Stimulated activated CD8-positive, alpha-beta memory T cell treated with anti-CD3 and anti-CD28 coated beads, Interleukin-12 subunit alpha, Interleukin-12 subunit beta, amount 100 ng/mL, for 24 hours (primary cell): ENCODE measurements around the gene RFX4.

Experiments
- DNase-seq: peaks from one replicate; pipeline ENCODE4 v3.0.0-alpha.2; 2020; ENCODE audit errors: extremely low read depth

Gene RFX4

DNA sequence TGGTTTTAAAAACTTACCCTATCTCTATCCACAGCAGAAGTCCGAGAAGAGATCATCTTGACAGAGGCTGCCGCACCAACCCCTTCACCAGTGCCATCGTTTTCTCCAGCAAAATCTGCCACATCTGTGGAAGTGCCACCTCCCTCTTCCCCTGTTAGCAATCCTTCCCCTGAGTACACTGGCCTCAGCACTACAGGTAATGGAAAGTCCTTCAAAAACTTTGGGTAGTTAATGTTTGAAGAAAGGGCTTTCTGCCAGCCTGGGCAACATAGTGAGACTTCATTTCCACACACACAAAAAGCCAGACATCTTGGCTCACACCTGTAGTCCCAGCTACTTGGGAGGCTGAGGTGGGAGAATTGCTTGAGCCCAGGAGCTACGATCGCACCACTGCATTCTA lies 150.1 kb downstream of the RFX4 start:
- no peak for DNase-seq

DNA sequence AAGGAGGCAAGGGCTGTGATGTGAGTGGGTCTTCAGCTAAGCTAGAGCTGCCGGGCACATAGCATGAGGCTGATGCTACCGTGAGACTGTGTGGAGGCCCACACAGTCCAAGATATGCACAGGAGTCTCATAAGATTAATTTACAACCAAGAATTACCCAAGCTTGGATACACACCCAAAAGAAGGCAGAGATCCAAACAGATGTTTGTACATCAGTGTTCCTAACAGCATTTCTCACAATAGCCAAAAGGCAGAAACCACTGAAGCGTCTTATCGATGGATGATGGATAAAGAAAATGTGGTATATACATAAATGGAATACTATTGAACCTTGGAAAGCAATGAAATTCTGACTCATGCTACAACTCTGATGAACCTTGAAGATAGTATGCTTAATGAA lies 150.9 kb downstream of the RFX4 start:
- no peak for DNase-seq

DNA sequence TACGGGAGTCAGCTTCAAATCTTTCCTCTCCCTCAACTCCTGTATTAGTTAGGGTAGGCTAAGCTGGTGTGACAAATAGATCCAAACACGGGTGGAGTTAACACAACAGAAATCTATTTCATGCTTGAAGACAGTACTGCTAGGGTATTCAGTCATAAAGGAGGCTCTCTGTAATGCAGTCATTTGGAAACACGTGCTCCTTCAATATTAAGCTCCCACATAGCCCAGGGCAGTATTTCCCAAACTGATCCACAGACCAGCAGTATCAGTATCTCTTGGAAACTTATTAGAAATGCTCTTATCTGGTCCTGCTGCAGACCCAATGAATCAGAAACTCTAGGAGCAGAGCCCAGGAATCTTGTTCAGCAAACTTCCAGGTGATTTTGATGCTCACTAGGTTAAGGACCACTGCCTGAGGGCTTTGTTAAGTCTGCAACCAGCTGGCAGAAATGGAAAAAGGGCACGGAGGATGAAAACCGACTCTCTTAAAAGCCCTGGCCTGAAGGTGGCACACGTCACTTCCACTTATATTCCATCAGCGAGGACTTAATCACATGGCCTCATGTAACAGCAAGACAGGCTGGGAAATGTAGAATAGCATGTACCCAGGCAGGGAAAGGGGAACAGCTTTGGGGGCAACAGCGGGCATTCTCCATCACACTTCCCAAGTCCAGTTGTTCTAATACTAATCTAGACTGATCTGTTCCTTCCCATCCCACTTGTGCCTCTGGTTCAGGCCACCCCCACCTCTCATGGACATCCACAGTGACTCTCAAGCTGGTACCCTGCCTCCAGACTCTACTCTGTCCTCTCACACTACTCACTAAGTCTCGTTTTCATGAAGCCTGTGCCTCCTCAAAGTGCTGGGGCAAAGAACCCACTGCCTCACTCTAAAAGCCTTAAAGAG lies 153.5 kb downstream of the RFX4 start:
- DNase-seq = no peak

DNA sequence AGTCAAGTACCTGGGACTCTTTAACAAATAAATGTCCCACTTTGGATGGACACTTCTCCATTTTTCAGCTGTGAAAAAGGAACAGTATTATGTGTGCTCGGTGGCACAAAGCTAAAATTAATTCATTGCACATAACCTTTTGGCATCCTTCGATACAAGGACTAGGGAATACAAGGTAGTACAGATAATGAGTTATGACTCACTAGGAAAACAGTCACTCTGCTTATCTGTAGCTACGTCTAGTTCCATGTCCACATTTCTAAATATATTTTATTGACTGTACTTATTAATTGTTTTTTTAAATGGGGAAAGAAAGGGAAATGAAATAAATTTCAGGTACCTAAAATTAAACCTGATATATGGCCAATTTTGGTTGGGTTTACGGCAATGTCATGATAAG lies 156.5 kb downstream of the RFX4 start:
- no peak for DNase-seq

DNA sequence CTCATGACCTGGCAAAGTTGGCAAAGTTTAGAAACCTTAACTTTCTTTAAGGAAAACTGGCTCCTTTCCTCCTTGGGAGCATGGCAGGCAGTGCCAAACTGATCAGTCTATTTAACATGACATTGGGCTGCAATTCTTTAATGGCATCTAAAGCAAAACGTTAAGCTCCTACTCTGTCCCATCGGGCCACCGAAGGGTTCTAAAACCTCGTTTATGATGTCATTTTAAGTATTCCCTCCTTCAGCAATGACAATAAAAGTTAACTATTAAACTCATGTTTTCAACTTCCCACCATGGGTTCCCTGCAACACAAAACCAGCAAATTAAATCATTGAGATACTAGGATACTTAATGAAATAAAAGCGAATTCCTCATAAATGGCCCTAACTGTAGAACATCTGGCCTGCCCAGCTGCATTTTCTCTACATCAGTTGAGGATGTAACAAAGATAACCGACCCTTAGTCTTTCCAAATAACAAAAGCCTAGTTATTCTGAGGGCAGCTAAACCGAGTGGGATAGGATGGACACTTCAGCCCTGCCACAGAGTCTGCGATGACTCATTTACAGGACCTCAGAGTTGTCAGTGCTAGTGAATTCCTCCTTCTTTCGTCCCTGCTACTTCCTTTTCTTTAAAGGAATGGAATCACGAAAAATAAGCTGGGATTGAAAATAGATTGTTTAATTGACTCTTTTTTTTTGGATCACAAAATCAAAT lies 157.2 kb downstream of the RFX4 start:
- no peak for DNase-seq

DNA sequence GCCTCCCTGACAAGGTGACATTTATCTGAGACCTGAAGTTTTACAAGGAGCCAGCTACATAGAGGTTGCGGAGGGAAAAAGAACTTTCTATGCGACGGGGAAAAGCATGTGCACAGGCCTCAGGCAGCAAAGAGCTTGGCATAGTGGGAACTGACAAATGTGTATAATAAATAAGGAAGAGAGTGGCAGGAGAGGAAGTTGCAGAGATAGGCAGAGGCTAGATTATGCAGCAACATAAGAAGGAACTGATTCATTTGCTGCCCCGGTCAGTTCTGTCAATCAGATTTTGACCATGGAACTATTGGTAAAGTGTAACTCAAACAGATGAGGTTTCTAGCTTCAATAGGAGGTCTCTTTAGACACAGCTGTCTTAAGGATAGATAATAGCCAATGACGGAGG lies 158.0 kb downstream of the RFX4 start:
- no peak for DNase-seq

DNA sequence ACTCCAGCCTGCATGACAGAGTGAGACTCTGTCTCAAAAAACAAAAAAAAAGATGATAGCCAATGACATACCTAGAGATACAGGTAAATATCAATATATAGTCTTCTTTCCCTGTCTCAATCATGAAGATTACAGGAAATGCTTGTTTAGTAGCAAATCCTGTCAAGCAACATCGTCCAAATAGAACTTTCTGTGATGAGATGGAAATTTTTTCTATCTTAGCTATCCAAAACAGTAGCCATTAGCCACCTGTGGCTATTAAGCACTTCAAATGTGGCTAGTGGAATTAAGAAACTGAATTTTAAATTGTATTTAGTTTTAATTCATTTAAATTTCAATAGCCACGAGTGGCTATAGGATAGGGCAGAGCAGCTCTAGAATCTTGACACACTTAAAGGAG lies 158.4 kb downstream of the RFX4 start:
- no peak for DNase-seq

DNA sequence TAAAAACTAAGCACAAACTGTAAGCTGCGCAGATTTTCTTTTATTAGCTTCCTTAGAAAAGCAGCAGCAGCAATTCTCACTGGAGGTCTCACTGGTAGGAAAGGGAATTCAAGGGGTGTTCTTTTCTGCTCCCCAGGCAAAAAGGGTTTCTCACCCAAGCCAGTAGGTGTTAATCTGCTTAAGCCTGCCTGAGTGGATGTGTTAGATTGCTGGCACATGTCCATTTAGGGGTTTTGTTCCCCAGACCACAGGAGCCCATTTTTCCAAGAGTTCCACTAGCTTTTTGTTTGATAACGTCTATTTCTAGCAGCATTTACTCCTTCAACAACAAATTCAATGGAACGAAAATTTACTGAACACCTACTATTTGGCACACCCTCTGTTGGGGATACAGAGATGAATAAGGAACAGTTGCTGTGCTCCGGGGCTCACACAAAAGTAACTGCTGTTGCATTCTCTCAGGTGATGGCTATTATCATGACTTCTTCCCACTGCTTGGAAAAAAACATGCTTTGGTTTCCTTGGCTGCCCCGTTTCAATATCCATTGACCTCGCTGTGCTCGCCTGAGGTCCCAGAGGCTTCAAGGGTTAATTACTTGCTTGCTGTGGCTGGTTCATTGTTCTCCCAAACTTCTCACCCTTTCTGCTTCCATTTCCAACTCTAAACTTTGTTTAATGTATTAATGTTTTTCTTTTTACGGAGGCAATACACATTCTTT lies 160.6 kb downstream of the RFX4 start:
- DNase-seq = no peak

DNA sequence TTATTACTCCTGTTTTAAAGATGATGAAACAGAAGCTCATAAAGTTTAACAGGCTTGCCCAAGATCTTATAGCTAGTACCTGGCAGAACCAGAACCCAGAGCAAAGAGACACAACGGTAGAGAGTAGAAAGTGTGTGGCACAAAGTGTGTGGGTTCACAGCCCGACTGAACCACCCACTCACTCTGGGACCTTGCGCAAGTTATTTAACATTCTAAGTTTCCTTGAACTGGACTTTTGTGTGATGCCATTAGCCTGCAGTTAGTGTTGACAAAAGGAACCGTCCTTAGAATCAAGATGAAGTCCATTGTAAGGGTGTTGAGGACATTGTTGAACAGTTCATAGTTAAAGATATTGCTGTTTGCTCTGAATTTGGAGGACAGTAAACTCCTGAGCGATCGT lies 161.8 kb downstream of the RFX4 start:
- DNase-seq = no peak

DNA sequence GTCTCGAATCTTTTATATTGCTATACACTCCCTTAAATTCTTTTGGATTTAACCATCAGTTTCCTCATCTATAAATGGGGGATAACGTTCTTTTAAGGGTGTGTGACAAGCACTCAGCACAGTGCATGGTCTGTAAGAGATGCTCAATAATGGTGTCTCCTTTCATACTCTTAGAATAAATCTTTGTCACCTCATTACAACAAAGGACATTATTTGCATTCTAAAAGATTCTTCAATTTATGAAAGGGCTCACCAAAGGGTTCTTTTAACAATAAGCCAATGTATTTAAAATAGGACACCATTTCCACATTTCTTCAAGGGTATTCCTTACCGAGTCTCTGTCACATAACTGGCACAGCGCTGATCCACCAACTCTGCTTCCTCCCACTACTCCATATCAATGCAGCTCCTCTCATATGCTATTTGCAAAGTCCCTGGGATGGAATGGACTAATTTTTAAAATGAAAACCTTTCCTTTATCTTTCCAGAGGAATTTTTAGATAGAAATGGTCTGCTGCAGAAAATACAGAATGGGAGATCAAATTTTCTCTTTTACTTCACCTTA lies 162.5 kb downstream of the RFX4 start:
- no peak for DNase-seq

DNA sequence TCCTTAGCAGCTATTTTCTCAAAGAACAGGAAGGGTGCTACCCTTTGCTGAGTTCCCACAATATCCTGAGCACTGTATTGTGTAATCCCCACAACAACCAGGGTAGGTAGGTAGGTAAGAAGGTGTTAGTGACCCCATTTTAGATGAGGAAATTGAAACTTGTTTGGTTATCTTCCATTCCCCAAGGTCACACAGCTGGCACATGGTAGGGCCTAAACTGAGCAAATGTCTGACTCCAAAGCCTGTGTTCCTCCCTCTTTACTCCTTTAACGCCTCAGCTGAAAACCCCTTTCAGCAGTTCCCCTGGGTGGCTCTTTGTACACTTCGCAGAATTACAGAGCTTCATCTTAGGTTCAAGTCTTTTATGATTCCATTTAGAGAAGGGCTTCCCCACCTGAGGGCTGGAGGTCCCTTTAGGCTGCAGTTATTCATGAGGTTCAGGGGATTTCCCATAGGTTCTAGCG lies 165.2 kb downstream of the RFX4 start:
- DNase-seq = no peak

DNA sequence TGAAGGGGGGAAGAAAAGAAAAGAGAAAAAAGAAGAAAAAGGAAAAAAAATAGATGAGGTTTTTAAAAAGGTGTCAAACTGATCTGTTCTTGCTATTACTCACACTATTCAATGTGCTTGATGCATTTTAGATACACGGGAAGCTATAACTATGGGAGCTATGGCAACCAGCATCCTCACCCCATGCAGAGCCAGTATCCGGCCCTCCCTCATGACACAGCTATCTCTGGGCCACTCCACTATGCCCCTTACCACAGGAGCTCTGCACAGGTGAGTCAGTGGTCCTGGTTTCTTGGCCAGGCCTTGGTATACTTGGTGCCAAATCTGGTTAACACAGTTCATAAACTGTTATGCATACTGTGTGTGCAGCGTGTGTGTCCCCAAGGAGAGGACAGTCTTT lies 167.7 kb downstream of the RFX4 start:
- no peak for DNase-seq

DNA sequence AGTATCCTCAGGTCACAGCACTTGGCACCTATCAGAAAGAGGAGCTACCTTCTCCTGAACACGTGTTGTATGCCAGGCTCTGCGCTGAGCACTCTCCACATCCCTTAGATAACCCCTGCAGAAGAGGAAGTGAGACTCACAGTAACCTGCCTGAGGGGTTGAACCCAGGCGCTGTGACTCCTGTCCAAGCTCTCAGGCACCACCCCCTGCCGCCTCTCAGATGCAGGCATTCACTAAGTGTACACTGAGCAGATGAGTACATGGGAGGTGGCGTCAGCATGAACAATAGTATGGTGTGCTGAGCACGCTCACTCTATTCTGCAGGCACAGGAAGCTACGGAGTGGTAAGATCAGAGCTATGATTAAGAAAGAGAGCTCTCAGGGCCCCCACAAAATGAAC lies 170.7 kb downstream of the RFX4 start:
- DNase-seq = peak; percentile 17

DNA sequence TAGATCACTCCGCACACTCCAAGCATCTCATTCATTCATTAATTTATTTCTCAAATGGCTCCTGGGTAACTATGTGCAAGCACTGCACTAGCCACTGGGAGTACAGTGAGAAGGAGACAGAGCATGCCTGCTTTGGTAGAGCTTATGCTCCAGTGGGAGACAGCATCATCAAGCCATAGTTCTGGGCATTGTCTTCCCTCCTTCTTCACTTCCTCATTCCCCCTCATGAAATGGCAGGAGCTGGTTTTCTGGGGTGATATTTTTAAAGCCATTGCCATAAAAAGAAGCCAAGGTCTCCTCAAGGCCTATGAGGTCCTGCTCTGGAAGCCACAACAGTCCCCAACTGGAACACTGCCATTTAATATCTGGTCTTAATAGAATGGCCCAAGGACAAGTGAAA lies 171.5 kb downstream of the RFX4 start:
- DNase-seq = no peak

DNA sequence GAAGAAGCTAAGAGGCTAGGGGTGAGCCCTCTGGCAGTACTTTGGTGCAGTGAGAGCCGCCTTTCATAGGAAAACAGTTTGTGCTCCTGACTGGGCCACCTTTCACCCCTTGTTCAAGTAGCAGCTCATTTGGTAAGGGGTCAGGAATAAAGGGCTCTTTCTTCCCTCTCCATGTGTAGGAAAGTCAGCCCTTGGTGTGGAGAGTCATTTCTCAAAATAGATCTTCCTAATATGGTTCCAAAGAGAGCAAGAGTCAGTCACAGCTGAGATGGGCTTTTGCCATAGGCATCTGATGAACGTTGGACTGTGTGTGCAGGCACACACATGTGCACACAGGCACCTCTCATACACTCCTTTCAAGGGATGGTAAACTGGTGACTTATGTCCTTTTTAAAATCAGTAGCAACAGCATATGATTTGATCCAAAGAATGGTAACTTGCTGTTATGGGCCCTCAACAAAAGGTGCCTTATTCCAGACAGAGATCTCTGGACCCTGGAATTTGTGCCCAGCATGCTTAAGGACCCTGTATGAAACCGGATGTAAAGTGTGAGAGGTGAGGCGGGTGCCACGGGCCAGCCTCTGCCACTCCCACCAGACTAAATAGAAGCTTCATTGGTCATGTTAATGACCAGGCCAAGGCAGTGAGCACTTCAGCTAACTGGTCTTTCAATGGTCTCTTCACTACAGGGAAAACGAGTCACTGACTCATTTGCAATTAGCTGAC lies 175.0 kb downstream of the RFX4 start:
- no peak for DNase-seq

DNA sequence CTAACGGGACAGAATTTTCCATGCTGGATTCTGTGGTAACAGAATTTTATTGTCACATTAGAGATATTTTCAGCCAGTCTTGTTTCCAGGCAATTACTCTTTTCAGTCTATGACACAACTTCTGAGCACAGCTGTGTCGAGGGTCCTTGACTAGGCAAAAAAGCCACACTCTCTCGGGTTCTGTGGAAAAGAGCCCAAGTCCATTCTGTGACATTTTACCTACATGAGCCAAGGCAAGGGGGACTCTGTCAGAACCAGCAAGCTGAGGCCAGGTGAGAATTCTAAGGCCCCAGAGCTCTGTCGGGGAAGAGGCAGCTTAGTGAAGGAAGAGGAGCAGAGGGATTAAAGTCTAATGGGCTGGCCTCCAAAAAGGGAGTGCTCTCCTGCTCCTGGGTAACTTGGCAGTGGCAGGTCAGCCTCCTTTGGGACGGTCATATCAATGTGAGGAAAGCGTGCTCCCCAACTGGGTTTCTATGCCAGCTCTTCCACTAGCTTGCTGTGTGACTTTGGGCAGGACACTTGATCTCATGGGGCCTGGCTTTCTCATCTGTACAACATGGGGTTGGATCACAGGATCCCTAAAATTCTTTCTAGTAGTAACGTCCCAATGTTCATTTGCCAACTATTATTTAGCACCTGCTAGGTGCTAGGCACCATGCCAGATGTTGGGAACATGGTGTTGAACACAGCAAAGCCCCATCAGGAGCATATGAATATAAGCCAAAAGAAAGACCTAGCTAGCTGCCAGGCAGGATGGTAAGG lies 175.7 kb downstream of the RFX4 start:
- DNase-seq = no peak

DNA sequence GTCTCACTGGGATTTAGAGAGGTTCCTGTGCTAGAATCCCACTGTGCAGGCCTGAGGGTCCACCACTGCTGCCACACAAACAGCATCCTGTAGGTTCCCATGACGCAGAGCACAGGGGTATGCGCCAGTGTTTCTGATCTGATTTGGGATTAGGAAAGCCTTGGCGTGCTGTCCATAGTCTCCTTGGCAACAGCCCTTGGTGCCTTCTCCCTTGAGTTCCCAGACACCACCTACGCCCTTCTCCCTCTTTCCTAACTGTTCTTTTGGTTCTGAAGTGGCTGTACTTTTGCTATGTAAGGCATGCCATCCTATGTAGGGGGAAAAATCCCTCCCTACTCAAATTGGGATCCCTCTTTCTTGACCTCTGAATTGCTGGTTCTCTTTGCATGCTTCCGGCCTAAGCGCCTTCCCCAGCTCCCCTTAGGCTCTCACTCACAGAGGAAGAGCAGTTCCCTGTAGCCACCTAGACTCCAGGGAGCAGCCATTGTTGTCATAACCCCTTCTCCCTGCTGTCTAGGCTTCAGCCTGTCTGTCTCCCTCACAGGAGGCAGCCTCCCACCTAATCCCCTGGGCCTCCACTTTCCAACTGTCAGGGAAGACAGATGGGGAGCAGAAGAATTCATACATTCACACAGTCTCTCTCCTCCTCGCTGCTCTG lies 176.9 kb downstream of the RFX4 start:
- DNase-seq = no peak

DNA sequence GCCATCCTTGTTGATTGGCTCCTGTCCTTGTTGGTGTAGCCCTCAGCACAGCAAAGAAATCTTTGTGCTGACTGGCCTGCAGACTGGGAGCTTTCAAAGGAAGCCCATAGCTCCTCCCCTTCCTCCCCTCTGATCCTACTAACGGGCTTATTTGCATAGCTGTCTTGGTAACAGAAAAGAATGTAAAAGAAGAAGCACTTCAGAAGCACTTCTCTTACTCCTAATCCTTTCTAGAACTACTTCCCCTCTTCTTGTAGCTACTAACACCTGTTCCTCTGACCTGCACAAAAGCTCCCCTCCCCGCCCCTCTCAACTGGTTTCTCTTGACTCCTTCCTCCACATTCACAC lies 177.4 kb downstream of the RFX4 start:
- DNase-seq = no peak

DNA sequence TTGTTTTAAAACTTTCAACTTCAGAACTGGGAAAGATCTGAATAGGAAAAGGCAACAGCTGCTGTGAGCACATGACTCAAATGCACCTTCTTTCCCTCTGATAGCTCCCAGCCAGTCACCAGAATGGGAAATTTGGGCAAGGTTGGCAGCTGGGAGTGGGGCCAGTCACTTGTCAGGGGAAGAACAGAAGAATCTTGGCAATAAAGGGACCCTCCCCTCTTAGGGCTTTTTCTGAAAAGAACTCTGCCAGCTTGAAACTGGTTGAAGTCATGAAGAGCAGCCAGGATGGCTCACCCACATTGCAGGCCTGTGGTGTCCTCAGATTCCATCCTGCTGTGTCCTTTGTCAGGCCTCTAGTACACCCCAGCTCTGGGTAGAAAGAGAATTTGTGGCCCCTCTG lies 181.4 kb downstream of the RFX4 start:
- no peak for DNase-seq

DNA sequence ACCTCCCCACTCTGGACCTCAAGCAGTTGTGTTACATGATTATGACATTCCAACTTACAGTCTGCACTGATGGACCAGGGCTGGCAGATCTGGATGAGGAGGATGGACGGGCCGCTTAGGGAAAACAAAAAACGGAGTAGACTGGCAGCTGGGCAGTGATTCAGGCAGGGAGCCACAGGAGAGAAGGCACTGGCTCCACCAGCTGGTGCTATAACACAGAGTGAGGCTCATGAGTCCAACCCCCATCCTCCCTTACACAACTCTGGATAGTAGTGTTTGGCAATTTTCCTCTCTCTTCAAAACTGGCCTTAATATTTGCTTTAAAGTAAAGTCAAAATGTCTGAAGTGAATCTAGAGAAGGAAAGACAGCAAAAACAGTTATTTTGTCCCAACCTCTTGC lies 181.9 kb downstream of the RFX4 start:
- no peak for DNase-seq
